Stimulated activated naive CD8-positive, alpha-beta T cell treated with anti-CD3 and anti-CD28 coated beads, Interleukin-15, Interleukin-2, amounts not matched to agents 100 ng/mL and 50 ng/mL, for 24 hours (primary cell): ENCODE measurements around the gene RAB8B.

Experiments
- H3K27ac Mint-ChIP-seq: one replicate; pipeline ENCODE4 v1.8.0; 2021; ENCODE audit warnings: mild to moderate bottlenecking, mixed read lengths
- H3K27me3 Mint-ChIP-seq: one replicate; pipeline ENCODE4 v1.8.0; 2021; ENCODE audit warnings: mixed read lengths
- H3K36me3 Mint-ChIP-seq: one replicate; pipeline ENCODE4 v1.8.0; 2021; ENCODE audit warnings: low read depth, mixed read lengths
- H3K4me1 Mint-ChIP-seq: one replicate; pipeline ENCODE4 v1.8.0; 2021; ENCODE audit warnings: low read depth, mixed read lengths
- H3K4me3 Mint-ChIP-seq: one replicate; pipeline ENCODE4 v1.8.0; 2021; ENCODE audit warnings: mild to moderate bottlenecking, mixed read lengths
- H3K9me3 Mint-ChIP-seq: one replicate; pipeline ENCODE4 v1.8.0; 2021; ENCODE audit warnings: mixed read lengths

Gene RAB8B

DNA sequence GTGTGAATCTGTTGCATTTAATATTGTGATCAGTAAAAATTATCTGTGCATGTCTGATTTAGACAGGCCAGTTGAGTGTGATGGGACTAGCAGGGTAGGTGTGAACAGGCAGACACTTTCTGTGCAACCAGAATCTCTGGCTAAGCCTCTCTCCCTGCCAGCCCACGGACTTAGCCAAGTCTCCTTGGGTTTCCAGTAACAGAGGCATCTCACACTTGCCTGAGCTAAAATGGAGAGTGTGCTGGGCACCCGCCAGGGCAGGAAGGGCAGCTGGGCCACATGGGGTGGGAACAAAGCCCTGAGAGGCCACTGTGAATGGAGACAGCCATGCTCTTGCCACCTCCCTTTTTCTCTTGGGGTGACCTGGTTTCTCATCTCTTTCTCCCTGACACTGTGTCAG lies 19.6 kb upstream of the RAB8B start:
- no peak overlapping the region for H3K27ac Mint-ChIP-seq
- H3K36me3 Mint-ChIP-seq, result no peaks in the 10 kb centered on the region
- no peaks in the 10 kb centered on the region for H3K9me3 Mint-ChIP-seq
- no peaks in the 10 kb centered on the region for H3K27me3 Mint-ChIP-seq
- peaks cover 5% of the 10 kb centered on the region for H3K4me1 Mint-ChIP-seq
- no peak overlapping the region for H3K4me3 Mint-ChIP-seq

DNA sequence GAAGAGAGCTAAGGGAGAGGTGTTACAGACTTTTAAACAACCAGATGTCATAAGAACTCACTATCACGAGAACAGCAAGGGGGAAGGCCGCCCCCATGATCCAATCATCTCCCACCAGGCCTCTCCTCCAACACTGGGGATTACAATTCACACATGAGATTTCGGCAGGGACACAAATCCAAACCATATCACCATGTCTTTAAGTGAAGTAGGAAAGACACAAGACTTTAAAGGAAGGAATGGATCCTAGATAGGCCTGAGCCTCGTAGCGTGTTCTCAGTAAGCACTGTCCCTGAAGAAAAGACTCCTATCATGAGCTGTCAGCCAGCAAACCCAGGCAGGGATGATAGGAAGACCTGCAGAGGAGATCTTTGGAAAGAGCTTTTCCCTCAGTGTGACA lies 17.0 kb upstream of the RAB8B start:
- H3K27ac Mint-ChIP-seq, result no peak overlapping the region
- H3K4me3 Mint-ChIP-seq, result no peak overlapping the region
- H3K9me3 Mint-ChIP-seq, result no peaks in the 10 kb centered on the region
- peaks cover 14% of the 10 kb centered on the region for H3K4me1 Mint-ChIP-seq
- no peaks in the 10 kb centered on the region for H3K27me3 Mint-ChIP-seq
- no peaks in the 10 kb centered on the region for H3K36me3 Mint-ChIP-seq

DNA sequence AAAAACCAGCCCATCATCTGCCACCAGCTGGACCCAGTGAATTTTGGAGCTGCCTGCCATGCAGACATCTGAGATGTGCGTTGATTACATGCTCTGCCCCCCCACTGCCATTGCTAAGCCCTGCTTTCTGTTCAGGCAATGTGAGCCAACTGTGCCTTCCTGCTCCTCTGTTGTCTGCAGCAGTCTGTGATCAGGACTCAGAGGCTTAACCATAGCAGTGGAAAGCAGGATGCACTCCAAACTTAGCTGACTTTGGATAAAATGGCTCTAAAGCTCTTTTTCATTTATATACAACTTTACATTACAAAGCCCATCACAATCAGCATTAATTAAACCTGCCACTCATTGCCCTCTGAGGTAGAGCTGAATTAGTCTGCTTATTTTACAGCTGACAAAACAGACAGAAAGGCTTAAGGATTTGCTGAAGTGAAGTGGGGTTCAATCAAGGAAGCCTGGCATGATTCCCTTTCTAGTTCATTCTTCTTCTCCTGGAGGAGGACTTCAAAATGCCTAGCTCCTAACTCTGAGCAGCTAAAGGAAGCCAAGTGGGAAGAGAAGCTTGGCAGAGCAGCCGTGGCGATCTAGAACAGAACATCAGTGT lies 16.5 kb upstream of the RAB8B start:
- H3K27ac Mint-ChIP-seq, result no peak overlapping the region
- no peaks in the 10 kb centered on the region for H3K36me3 Mint-ChIP-seq
- peaks cover 19% of the 10 kb centered on the region for H3K4me1 Mint-ChIP-seq
- no peaks in the 10 kb centered on the region for H3K27me3 Mint-ChIP-seq
- H3K4me3 Mint-ChIP-seq, result no peak overlapping the region
- no peaks in the 10 kb centered on the region for H3K9me3 Mint-ChIP-seq

DNA sequence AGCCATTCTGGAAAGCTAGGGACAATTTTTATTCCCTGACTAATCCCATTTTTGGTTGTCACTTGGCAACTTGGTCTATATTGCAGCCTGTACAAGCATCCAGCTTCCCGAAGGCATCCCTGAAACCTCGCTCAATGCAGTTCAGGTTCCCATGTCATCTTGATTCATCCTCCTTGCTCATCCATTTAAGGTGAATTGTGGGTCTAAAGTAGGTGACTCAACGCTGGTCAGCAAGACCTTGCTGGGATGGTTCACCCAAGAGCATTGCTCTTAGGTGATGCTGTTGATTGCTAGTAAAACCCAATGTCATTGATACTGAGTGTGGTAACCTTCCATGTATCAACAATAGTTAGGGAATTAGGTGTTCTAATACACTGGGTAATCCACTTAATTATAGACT lies 13.1 kb upstream of the RAB8B start:
- peaks cover 22% of the 10 kb centered on the region for H3K4me1 Mint-ChIP-seq
- H3K36me3 Mint-ChIP-seq, result no peaks in the 10 kb centered on the region
- H3K4me3 Mint-ChIP-seq, result no peak overlapping the region
- H3K27me3 Mint-ChIP-seq, result no peaks in the 10 kb centered on the region
- H3K9me3 Mint-ChIP-seq, result no peaks in the 10 kb centered on the region
- H3K27ac Mint-ChIP-seq, result no peak overlapping the region

DNA sequence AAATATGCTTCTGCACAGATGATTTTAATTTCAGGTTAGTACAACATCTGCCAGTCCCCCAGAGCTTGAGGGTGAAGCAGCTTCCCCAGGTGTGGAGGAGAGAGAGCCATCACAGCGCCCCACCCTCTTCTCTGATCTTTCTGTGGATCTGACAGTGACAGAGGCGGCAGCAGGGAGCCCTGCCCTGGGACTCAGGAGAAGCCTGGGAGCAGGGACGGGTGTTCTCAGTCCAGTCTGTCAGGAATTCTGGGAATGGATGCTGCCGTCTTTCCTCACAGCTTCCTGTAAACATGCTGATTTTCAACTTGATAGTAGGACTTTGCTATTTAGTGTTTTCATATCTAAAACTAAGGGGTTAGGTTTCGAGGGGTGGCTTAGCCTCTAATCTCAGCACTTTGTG lies 11.4 kb upstream of the RAB8B start:
- Mint-ChIP-seq H3K27ac (no peak overlapping the region), H3K4me3 (no peak overlapping the region), H3K27me3 (no peaks in the 10 kb centered on the region), H3K9me3 (no peaks in the 10 kb centered on the region), H3K36me3 (no peaks in the 10 kb centered on the region), H3K4me1 (peaks cover 22% of the 10 kb centered on the region)

DNA sequence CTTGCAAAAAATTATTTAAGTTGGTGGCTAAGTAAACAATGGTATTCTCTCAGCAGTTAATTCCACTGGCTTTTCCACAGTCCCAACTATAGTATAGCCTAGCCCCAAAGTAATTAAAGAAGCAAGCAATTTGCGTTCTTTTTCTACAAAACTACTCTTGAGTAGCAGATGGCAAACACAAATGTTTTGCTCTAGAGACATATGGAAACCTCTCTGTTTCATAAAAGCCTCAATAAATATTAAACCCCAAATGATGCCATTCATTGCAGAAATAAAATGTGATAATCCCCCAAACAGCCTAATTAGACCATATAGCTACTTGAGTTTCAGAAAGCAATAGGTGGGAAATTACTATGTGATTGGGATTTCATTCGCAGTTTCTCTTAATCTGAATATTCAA lies 8.7 kb upstream of the RAB8B start:
- Mint-ChIP-seq H3K27ac (no peak overlapping the region), H3K36me3 (no peaks in the 10 kb centered on the region), H3K4me1 (peaks cover 26% of the 10 kb centered on the region), H3K27me3 (no peaks in the 10 kb centered on the region), H3K4me3 (no peak overlapping the region), H3K9me3 (no peaks in the 10 kb centered on the region)

DNA sequence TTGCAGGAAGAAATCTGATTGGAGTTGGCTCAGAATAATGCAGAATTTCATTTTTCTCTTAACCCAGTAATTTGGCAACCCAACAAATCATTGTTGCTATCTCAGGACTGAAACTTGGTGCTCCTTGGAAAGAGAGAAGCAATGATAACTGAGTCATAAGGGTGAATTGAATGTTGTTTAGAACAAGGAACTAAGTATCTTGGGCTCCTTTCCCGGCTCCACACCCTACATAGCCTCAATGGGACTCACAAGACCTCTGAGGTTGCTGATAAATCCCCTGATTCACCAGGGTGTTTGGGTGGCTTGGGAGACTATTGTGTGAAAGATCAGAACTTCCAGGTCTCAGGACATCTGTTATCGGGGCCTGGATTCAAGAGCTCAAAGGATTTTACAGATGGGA lies 7.8 kb upstream of the RAB8B start:
- Mint-ChIP-seq H3K27me3 (no peaks in the 10 kb centered on the region), H3K36me3 (no peaks in the 10 kb centered on the region), H3K4me1 (peaks cover 24% of the 10 kb centered on the region), H3K4me3 (no peak overlapping the region), H3K27ac (no peak overlapping the region), H3K9me3 (no peaks in the 10 kb centered on the region)

DNA sequence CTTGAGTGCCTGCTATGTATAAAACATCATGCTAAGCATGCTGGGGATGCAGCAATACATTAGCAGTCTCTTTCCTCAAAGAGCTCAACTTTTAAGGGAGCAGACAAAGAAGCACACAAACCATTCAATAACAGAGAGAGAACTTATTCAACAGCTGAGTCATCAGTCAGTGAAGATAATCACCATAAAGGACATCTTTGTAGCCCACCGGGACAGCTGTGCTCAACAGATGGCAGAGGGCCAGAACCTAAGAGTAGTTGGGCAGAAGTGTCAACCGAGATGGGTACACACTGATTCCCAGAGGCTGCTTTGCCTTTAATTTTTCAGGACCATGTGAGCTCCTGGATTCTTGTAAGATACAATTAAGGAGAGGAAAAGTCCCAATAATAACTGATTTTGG lies 4.2 kb upstream of the RAB8B start:
- no peak overlapping the region for H3K4me3 Mint-ChIP-seq

DNA sequence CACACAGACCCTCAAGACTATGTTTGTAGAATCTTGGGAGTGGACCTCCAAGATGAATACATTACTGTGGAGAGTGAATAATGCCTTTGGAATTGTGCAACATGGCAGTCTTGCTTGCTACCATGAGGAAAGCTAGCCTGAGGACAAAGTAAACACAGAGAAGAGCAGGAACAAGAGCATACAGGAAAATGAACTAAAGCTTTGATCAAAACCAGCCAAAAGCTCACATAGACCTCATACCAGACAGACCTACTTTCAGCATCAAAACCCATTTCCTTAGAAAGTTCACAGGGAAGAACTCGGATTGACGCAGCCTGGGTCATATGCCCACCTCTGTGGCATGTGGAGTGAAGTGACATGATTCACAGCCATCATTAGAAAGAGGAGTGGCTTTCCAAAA lies 3.3 kb upstream of the RAB8B start:
- H3K4me1 Mint-ChIP-seq, result peaks cover 26% of the 10 kb centered on the region
- peak overlapping the region; percentile 24 for H3K27ac Mint-ChIP-seq
- H3K4me3 Mint-ChIP-seq, result no peak overlapping the region
- H3K27me3 Mint-ChIP-seq, result no peaks in the 10 kb centered on the region
- no peaks in the 10 kb centered on the region for H3K9me3 Mint-ChIP-seq
- peaks cover 12% of the 10 kb centered on the region for H3K36me3 Mint-ChIP-seq

More for the DNA sequence above, 4.2 kb upstream of the RAB8B start:
- Mint-ChIP-seq H3K4me1 (peaks cover 26% of the 10 kb centered on the region), H3K9me3 (no peaks in the 10 kb centered on the region), H3K27me3 (no peaks in the 10 kb centered on the region), H3K27ac (no peak overlapping the region), H3K36me3 (peaks cover 3% of the 10 kb centered on the region)

DNA sequence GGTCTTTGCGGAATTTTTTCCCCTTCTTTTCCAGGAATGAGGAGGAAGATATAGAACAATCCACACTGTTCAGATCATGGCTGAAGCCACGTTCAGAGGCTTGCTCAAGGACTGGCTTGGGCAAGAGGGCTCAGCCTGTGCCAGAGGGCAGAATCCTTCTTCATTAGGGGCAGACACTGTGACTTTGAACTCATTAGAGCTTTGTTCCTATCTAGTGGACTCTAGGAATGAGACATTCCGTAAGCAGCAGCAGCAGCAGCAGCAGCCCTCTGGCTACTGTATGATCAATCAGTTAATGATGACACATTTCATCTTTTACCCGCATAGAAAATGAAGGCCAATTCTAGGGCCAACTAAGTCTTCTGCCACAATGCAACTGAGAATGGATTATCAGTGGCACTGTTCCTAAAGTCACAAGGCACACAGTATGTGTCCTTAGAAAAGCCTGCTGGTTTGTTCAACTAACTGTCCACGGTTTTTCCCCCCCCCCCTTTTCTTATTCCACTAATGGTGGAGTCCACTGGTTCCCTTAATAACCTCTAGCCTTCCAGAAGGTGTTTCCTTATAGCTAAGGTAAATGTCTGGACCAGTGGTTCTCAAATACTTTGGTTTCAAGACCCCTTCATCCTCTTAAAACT lies 1.7 kb upstream of the RAB8B start:
- Mint-ChIP-seq H3K4me3 (peak overlapping the region; percentile 100), H3K27me3 (no peaks in the 10 kb centered on the region), H3K27ac (peak overlapping the region; percentile 96), H3K9me3 (no peaks in the 10 kb centered on the region), H3K36me3 (peaks cover 25% of the 10 kb centered on the region), H3K4me1 (peaks cover 41% of the 10 kb centered on the region)

DNA sequence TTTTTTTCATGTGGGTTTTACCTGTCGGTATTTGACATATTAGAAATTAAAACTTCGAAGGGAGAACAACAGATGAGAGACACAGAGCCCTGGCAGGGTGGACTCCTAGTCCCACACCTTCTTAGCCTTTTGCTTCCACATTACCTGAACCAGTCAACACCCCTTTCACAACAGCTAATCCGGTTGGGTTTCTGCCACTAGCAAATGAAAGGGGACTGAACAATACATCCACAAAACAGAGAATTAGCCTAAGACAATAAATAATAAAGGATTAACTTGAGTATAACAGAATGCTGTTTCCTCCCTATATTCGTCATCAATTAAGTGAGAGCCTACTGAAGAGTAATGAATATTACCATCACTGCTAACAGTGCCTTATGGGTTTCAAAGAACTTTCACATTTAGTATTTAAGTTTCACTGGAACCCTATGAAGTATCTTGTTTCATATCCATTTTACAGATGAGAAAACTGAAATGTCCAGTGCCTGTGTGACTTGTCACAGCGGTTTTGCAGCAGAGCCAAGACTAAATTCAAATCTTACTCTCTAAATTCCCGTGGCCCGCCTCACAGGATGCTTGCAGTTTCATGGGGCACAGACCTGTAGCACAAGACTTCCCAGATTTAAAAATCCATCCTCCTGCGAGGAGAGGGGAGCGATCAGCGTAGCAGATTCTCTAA lies 1.0 kb upstream of the RAB8B start:
- peaks cover 31% of the 10 kb centered on the region for H3K36me3 Mint-ChIP-seq
- peak overlapping the region; percentile 100 for H3K4me3 Mint-ChIP-seq
- no peaks in the 10 kb centered on the region for H3K9me3 Mint-ChIP-seq
- H3K27me3 Mint-ChIP-seq, result no peaks in the 10 kb centered on the region
- peak overlapping the region; percentile 96 for H3K27ac Mint-ChIP-seq
- H3K4me1 Mint-ChIP-seq, result peaks cover 48% of the 10 kb centered on the region

DNA sequence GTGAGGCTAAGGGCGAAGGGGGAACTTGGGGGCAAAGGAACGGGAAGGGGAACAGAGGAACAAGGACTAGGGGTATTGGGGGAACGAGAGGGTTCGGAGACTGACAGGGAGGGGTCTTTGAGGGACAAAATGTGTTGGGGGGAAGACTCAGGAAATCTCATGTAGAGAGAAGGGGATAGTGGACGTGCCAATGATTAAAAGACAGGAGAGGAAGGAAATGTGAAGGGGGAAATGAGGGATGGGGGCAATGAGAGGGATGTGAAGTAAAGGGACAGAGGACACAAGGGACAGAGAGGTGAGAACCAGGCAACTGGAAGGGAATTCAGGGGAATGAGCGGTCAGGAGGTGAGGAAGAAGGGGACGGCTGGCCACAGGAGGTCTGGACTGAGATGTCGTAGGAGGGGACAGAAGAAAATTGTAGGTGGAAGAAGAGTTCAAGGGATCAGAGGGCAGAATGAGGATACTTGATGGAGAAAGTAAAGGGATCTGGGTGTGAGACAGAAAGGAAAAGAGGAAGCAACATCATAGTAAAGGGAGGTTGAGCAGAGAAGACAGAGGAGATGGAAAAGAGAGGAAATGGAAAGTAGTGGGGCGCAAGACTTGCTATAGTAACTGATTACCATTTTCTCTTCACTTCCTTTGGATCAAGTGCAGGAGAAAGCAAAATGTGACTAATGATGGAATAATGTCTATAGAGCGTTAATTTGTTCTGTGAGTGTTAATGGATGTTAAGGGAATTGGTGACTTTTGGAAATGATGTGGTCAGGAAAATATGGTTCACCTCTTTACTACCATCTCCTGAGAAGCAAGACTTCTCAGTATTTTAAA lies 749 bp downstream of the RAB8B start:
- no peaks in the 10 kb centered on the region for H3K27me3 Mint-ChIP-seq
- peak overlapping the region; percentile 99 for H3K27ac Mint-ChIP-seq
- H3K36me3 Mint-ChIP-seq, result peaks cover 39% of the 10 kb centered on the region
- H3K9me3 Mint-ChIP-seq, result no peaks in the 10 kb centered on the region
- H3K4me3 Mint-ChIP-seq, result peak overlapping the region; percentile 100
- H3K4me1 Mint-ChIP-seq, result peaks cover 62% of the 10 kb centered on the region

DNA sequence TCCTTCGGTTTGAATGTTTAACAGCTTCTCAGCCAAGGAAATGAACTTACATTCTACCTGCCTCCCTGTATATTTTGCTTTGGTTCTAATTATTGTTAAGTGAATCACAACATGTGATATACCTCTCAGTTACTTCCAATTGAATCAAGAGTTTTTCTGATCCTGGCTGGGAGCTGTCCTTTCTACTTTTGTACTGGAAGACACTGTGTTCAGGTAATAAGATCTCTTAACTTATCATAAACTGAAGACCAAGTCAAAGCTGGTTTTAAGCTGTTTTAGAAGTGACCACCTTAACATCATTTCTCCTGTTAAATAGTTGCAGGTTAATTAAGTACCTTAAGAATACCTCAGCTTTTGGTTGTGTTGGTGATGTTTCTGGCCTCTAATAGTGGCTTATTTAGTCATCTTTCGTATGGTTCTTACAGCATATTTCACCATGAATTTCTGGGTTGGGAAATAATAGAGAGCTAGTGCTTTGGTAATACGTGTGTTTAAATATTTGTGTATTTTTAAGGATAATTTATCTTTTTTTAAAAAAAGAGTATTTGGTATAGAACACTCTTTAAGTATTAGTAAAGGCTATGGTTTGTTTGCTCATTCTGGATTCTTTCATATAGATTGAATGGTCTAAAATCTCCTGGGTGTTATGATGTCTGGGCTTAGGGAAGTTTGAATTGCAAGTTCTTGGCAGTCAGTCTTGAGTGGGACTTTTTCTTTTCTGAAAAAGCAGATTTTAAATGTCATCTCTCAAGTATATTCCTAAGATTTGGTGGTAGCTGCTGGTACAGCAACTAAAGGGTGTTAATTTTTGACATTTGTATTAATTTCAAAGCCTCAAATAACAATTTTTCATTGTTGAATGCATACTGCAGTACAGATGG lies 1.6 kb downstream of the RAB8B start:
- Mint-ChIP-seq H3K4me1 (peaks cover 67% of the 10 kb centered on the region), H3K27me3 (no peaks in the 10 kb centered on the region), H3K9me3 (no peaks in the 10 kb centered on the region), H3K27ac (peak overlapping the region; percentile 99), H3K36me3 (peaks cover 39% of the 10 kb centered on the region), H3K4me3 (peak overlapping the region; percentile 100)

DNA sequence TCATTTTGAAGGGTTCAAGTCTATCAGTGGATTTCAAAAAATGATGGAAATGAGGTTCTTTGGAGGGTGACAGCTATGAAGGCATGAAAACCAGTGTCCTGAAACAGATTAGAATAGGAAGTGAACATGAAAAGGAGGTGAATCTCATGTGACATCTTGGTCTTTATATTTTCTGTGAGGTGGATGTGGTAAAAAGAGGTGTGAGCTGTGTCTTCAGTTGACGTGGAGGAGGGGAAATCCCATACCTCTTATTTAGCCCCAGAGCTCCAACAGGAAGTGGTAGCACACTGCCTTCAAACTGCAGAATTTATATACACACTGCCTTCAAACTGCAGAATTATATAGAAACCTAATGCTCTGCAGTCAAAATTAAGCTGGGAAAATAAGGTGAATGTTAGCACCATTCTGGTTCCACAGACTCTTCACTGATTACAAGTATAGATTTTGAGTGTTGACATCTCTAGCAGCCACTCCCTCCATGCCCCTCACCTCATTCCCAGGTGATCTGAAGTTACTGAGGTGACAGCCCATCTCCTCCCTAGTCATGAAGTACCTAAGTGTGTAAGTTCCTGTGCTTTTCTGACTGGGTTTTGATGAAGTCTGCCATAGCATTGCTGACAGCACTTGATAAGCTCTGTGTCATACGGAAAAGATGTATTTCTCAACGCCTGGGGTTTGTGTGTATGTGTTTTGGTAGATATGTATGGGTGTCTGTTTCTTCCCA lies 2.7 kb downstream of the RAB8B start:
- peak overlapping the region; percentile 100 for H3K4me3 Mint-ChIP-seq
- H3K4me1 Mint-ChIP-seq, result peaks cover 75% of the 10 kb centered on the region
- H3K27me3 Mint-ChIP-seq, result no peaks in the 10 kb centered on the region
- no peaks in the 10 kb centered on the region for H3K9me3 Mint-ChIP-seq
- peak overlapping the region; percentile 99 for H3K27ac Mint-ChIP-seq
- peaks cover 39% of the 10 kb centered on the region for H3K36me3 Mint-ChIP-seq
